Ovary (tissue), 3 donors: ENCODE data around the gene TP73.

ENCODE experiments used
- CTCF ChIP-seq, 3 donors: fragments of 450-650 bp in 2 of 3; fragments of 200-600 bp in 1 of 3; IDR thresholded peaks; one replicate each; pipeline versions ENCODE4 v1.5.1 to v1.8.0; 2016 to 2022; ENCODE audit warnings: antibody characterized with exemption in 3 of 3, mild to moderate bottlenecking in 1 of 3
- EP300 ChIP-seq: sonication (generic); formaldehyde crosslinking; IDR thresholded peaks from one replicate; pipeline ENCODE4 v1.6.1; 2017; ENCODE audit warnings: antibody characterized with exemption
- POLR2A ChIP-seq: fragments of 450-650 bp; IDR thresholded peaks from one replicate; pipeline ENCODE4 v1.6.1; 2017; ENCODE audit warnings: antibody characterized with exemption, mild to moderate bottlenecking, moderate library complexity
- donor health status: DM: no; HTN: no; CAD: no.

- TF ChIP-seq CTCF (IDR thresholded peaks at IDR 0.05) = no peak
- TF ChIP-seq POLR2A = no peak
- TF ChIP-seq EP300 = no peak
Measured at GRCh38 chr1:3761296-3762010, 109.1 kb downstream of the TP73 start.
